Left cardiac atrium (tissue), 4 donors: ENCODE measurements around the gene SETDB2. TPM values are rescaled to one million over a fixed set of nuclear protein-coding genes. Genes with fewer than 3 reads are reported as not detected.
A peak's percentile ranks its signal among the peaks of the same experiment; 100 is the strongest.

Source experiments
- ATAC-seq, 2 donors: fragments of 200-7000 bp; cut with Tn5 transposase; one replicate each; pipeline ENCODE4 v1.9.1; 2020; ENCODE audit warnings: mild to moderate bottlenecking in 2 of 2, moderate library complexity in 2 of 2
- DNase-seq: peaks from one replicate; pipeline ENCODE4 v3.0.0-alpha.2; 2020
- intact Hi-C, 2 donors: fragments of 100-400 bp; cut with DNase I; formaldehyde crosslinking; loops; one replicate each; pipeline versions ENCODE4 v1.14.1 to v1.15.1; 2022 to 2023
- total RNA-seq, 2 donors: library from RNA; stranded (reverse); fragmentation: NEBNext Ultra II Directional; extraction: Animal tissue kit (Norgen Biotek cat#: 25700); gene quantifications; one replicate each; pipeline ENCODE4 v1.2.1, GENCODE V29; 2021
- donor health status: DM: no; HTN: yes; CAD: no.
- donor health status: DM: no; HTN: yes; CAD: no; lungs with severe emphysema.
- donor health status: DM: yes; HTN: yes; CAD: no.
- donor health status: Dilated cardiomyopathy.

Gene SETDB2
- total RNA-seq, 2 donors from 2014 or later, result 12.8 to 13.5 TPM

- no peak for DNase-seq
- peak; percentile 15 to 51 for ATAC-seq
- intact Hi-C loops, result no loop called here
Measured at GRCh38 chr13:49421391-49421790, 22.7 kb upstream of the SETDB2 start.

- intact Hi-C loops, result no loop called here
- DNase-seq, result no peak
- ATAC-seq, result no peak
Measured at GRCh38 chr13:49424011-49424560, 20.0 kb upstream of the SETDB2 start.

GRCh38 chr13:49428041-49428763 lies 15.9 kb upstream of the SETDB2 start:
- ATAC-seq (no peak), DNase-seq (no peak)
- intact Hi-C loops, result no loop called here

GRCh38 chr13:49429121-49429520 lies 15.0 kb upstream of the SETDB2 start:
- DNase-seq, result no peak
- ATAC-seq, result no peak
- intact Hi-C loops, result no loop called here

GRCh38 chr13:49435992-49436391 lies 8.1 kb upstream of the SETDB2 start:
- intact Hi-C loops, result loop anchor here in 1 of 2 donors (2.0 kb wide), 1 partner anchor 135 kb away; no protein-coding TSS in a partner anchor
- ATAC-seq, result peak; percentile 15 to 80
- DNase-seq, result no peak

GRCh38 chr13:49436890-49437289 lies 7.2 kb upstream of the SETDB2 start:
- intact Hi-C loops, result loop anchor here in 1 of 2 donors (2.0 kb wide), 1 partner anchor 136 kb away; no protein-coding TSS in a partner anchor
- peak; percentile 78 to 86 for ATAC-seq
- DNase-seq, result peak; percentile 48

- intact Hi-C loops, result loop anchor here in 1 of 2 donors (2.0 kb wide), 1 partner anchor 137 kb away; no protein-coding TSS in a partner anchor
- no peak for ATAC-seq
- no peak for DNase-seq
Measured at GRCh38 chr13:49437705-49438104, 6.4 kb upstream of the SETDB2 start.

- DNase-seq (no peak), ATAC-seq (no peak)
- intact Hi-C loops, result loop anchor here in 1 of 2 donors (10.0 kb wide), 1 partner anchor 465 kb away; the partner anchor contains the start of gene FNDC3A
Measured at GRCh38 chr13:49439609-49440008, 4.5 kb upstream of the SETDB2 start.

- intact Hi-C loops, result loop anchor here in 1 of 2 donors (10.0 kb wide), 1 partner anchor 467 kb away; the partner anchor contains the start of gene FNDC3A
- DNase-seq, result no peak
- ATAC-seq, result no peak
Measured at GRCh38 chr13:49441312-49441711, 2.8 kb upstream of the SETDB2 start.

GRCh38 chr13:49441846-49442245 lies 2.2 kb upstream of the SETDB2 start:
- intact Hi-C loops, result loop anchor here in 1 of 2 donors (10.0 kb wide), 1 partner anchor 467 kb away; the partner anchor contains the start of gene FNDC3A
- no peak for DNase-seq

GRCh38 chr13:49443357-49443703 lies 744 bp upstream of the SETDB2 start:
- DNase-seq, result no peak
- intact Hi-C loops, result loop anchor here in 1 of 2 donors (10.0 kb wide), 1 partner anchor 469 kb away; the partner anchor contains the start of gene FNDC3A
- peak in 1 of 2 donors; percentile 10 for ATAC-seq

More at GRCh38 chr13:49441846-49442245, 2.2 kb upstream of the SETDB2 start:
- ATAC-seq, result no peak

- intact Hi-C loops, result loop anchor here in 1 of 2 donors (10.0 kb wide), 1 partner anchor 470 kb away; the partner anchor contains the start of gene FNDC3A
- ATAC-seq, result peak; percentile 13 to 31
- no peak for DNase-seq
Measured at GRCh38 chr13:49444524-49445395, 686 bp downstream of the SETDB2 start.

GRCh38 chr13:49446473-49446872 lies 2.4 kb downstream of the SETDB2 start:
- DNase-seq (no peak), ATAC-seq (no peak)
- intact Hi-C loops, result loop anchor here in 1 of 2 donors (10.0 kb wide), 1 partner anchor 472 kb away; the partner anchor contains the start of gene FNDC3A

- intact Hi-C loops, result loop anchor here in 1 of 2 donors (10.0 kb wide), 1 partner anchor 474 kb away; the partner anchor contains the start of gene FNDC3A
Measured at GRCh38 chr13:49448753-49449152, 4.7 kb downstream of the SETDB2 start.

GRCh38 chr13:49450105-49450819 lies 6.2 kb downstream of the SETDB2 start:
- ATAC-seq, result no peak
- intact Hi-C loops, result no loop called here

More at GRCh38 chr13:49448753-49449152, 4.7 kb downstream of the SETDB2 start:
- DNase-seq (no peak), ATAC-seq (no peak)

GRCh38 chr13:49452725-49453457 lies 8.8 kb downstream of the SETDB2 start:
- intact Hi-C loops, result no loop called here
- no peak for ATAC-seq
- DNase-seq, result no peak

More at GRCh38 chr13:49450105-49450819, 6.2 kb downstream of the SETDB2 start:
- DNase-seq, result no peak

GRCh38 chr13:49453465-49453864 lies 9.4 kb downstream of the SETDB2 start:
- intact Hi-C loops, result no loop called here
- no peak for DNase-seq
- ATAC-seq, result no peak
